H1 (cell line): ENCODE data around the gene EXOSC7. TPM values are rescaled to one million over a fixed set of nuclear protein-coding genes. Genes with fewer than 3 reads are reported as not detected.

Source experiments
- CTCF ChIA-PET: fragments of 300-600 bp; sonication (Branson Sonifier 250); formaldehyde crosslinking; loops from one replicate; lab custom pipeline; 2021; ENCODE audit not compliant: partially characterized antibody; lab: Charles Lee
- POLR2A ChIA-PET: fragments of 300-600 bp; sonication (Branson Sonifier 250); formaldehyde crosslinking; loops from one replicate; lab custom pipeline; 2021; ENCODE audit warnings: inconsistent platforms; ENCODE audit not compliant: partially characterized antibody; lab: Charles Lee
- DNase-seq, 2 experiments: peaks; one replicate each; pipeline versions ENCODE4 v3.0.0 to v3.0.0-alpha.2; 2010 to 2022; ENCODE audit warnings: low spot score in 2 of 2, low read depth in 1 of 2, mixed read lengths in 1 of 2
- FAIRE-seq: peaks from 2 replicates; lab custom pipeline; 2011; peaks lifted over from hg19 to GRCh38; lab: Jason Lieb, UNC
- H2AFZ ChIP-seq: 2 replicates; pipeline ENCODE4 v1.8.1; 2012; ENCODE audit warnings: low read length, inconsistent platforms
- H2AK5ac ChIP-seq: 2 replicates; pipeline ENCODE4 v1.6.1; 2013; ENCODE audit warnings: low read depth, low read length
- H2BK120ac ChIP-seq: replicated peaks from 2 replicates; pipeline ENCODE3; 2013; ENCODE audit warnings: low read depth, low read length, inconsistent platforms
- H2BK12ac ChIP-seq: 2 replicates; pipeline ENCODE4 v1.6.1; 2013; ENCODE audit warnings: low read depth, low read length
- H2BK15ac ChIP-seq: 2 replicates; pipeline ENCODE4 v1.6.1; 2013; ENCODE audit warnings: low read length
- H2BK20ac ChIP-seq: 2 replicates; pipeline ENCODE4 v1.6.1; 2013; ENCODE audit warnings: low read length
- H2BK5ac ChIP-seq: 2 replicates; pipeline ENCODE4 v1.6.1; 2013; ENCODE audit warnings: low read depth, low read length
- H3K14ac ChIP-seq: 2 replicates; pipeline ENCODE4 v1.6.1; 2013; ENCODE audit warnings: inconsistent platforms; ENCODE audit not compliant: insufficient read length
- H3K18ac ChIP-seq: 2 replicates; pipeline ENCODE4 v1.6.1; 2013; ENCODE audit warnings: low read length; ENCODE audit errors: extremely low read depth
- H3K23ac ChIP-seq: 2 replicates; pipeline ENCODE4 v1.6.1; 2013; ENCODE audit warnings: inconsistent platforms; ENCODE audit not compliant: insufficient read length
- H3K23me2 ChIP-seq: 2 replicates; pipeline ENCODE4 v1.6.1; 2013; ENCODE audit warnings: low read depth, low read length
- H3K27ac ChIP-seq: 2 replicates; pipeline ENCODE4 v1.6.1; 2011; ENCODE audit warnings: low read depth, low read length, inconsistent platforms
- H3K27me3 ChIP-seq, 4 experiments: replicated peaks in 1 of 4; 1 replicate in 1 of 4; 2 replicates in 3 of 4; pipeline versions ENCODE4 v1.6.1 to v1.8.1; 2011 to 2013; ENCODE audit warnings: low read length in 3 of 4, mild to moderate bottlenecking in 3 of 4, inconsistent platforms in 2 of 4, mixed read lengths in 2 of 4, moderate library complexity in 1 of 4; ENCODE audit not compliant: control insufficient read depth in 3 of 4, insufficient read depth in 3 of 4; ENCODE audit errors: extremely low read depth in 1 of 4
- H3K36me3 ChIP-seq, 4 experiments: 2 replicates each; pipeline versions ENCODE4 v1.6.1 to v1.8.1; 2011 to 2013; ENCODE audit warnings: mild to moderate bottlenecking in 4 of 4, low read length in 3 of 4, moderate library complexity in 2 of 4, control low read depth in 1 of 4, inconsistent platforms in 1 of 4; ENCODE audit not compliant: insufficient read depth in 4 of 4, control insufficient read depth in 2 of 4
- H3K4ac ChIP-seq: replicated peaks from 2 replicates; pipeline ENCODE3; 2013; ENCODE audit warnings: low read length, low read depth, mixed read lengths, inconsistent platforms; ENCODE audit not compliant: insufficient read length
- H3K4me1 ChIP-seq, 4 experiments: replicated peaks in 1 of 4; 1 replicate in 1 of 4; 2 replicates in 3 of 4; pipeline versions ENCODE4 v1.6.1 to v1.8.1; 2011 to 2013; ENCODE audit warnings: low read length in 3 of 4, inconsistent platforms in 2 of 4, mixed read lengths in 1 of 4; ENCODE audit not compliant: insufficient read depth in 4 of 4, control insufficient read depth in 3 of 4
- H3K4me2 ChIP-seq, 2 experiments: 2 replicates each; pipeline versions ENCODE4 v1.6.1 to v1.8.1; 2011 to 2013; ENCODE audit warnings: low read depth in 2 of 2, low read length in 2 of 2, control low read depth in 1 of 2, inconsistent platforms in 1 of 2, mild to moderate bottlenecking in 1 of 2; ENCODE audit not compliant: insufficient read depth in 1 of 2
- H3K4me3 ChIP-seq, 4 experiments: fragments of 200-600, 300-600 bp in 1 of 4; sonication (generic), shearing (Covaris generic), sonication (Bioruptor Twin) in 1 of 4; 2 replicates each; pipeline versions ENCODE4 v1.5.1 to v1.8.1; 2011 to 2016; ENCODE audit warnings: low read length in 4 of 4, low read depth in 3 of 4, control low read depth in 2 of 4, inconsistent platforms in 2 of 4, mild to moderate bottlenecking in 2 of 4, mixed read lengths in 1 of 4, moderate library complexity in 1 of 4; ENCODE audit not compliant: insufficient read depth in 2 of 4; ENCODE audit errors: extremely low read depth in 1 of 4
- H3K56ac ChIP-seq: replicated peaks from 2 replicates; pipeline ENCODE3; 2013; ENCODE audit warnings: low read depth, mild to moderate bottlenecking, mixed read lengths, low read length, inconsistent platforms; ENCODE audit not compliant: insufficient read length
- H3K79me1 ChIP-seq: 2 replicates; pipeline ENCODE4 v1.6.1; 2013; ENCODE audit warnings: low read depth, low read length, control low read depth
- H3K79me2 ChIP-seq, 2 experiments: 2 replicates each; pipeline versions ENCODE4 v1.6.1 to v1.8.1; 2012 to 2013; ENCODE audit warnings: low read length in 2 of 2, mild to moderate bottlenecking in 2 of 2, inconsistent platforms in 1 of 2; ENCODE audit not compliant: insufficient read depth in 2 of 2, control insufficient read depth in 1 of 2
- H3K9ac ChIP-seq, 4 experiments: replicated peaks in 1 of 4; 1 replicate in 1 of 4; 2 replicates in 3 of 4; pipeline versions ENCODE4 v1.6.1 to v1.8.1; 2011 to 2013; ENCODE audit warnings: low read depth in 3 of 4, low read length in 3 of 4, control low read depth in 2 of 4, mild to moderate bottlenecking in 2 of 4, moderate library complexity in 2 of 4, inconsistent platforms in 1 of 4; ENCODE audit errors: extremely low read depth in 1 of 4
- H3K9me3 ChIP-seq, 2 experiments: 2 replicates each; pipeline versions ENCODE4 v1.6.1 to v1.8.1; 2012 to 2013; ENCODE audit warnings: mild to moderate bottlenecking in 2 of 2, moderate library complexity in 2 of 2, control low read depth in 1 of 2, inconsistent platforms in 1 of 2, low read depth in 1 of 2, low read length in 1 of 2, mixed read lengths in 1 of 2; ENCODE audit not compliant: insufficient read depth in 2 of 2
- H4K20me1 ChIP-seq, 2 experiments: replicated peaks in 1 of 2; 2 replicates each; pipeline versions ENCODE3 to v1.8.1; 2011 to 2013; ENCODE audit warnings: inconsistent platforms in 2 of 2, low read length in 2 of 2, mild to moderate bottlenecking in 1 of 2; ENCODE audit not compliant: insufficient read depth in 2 of 2, control insufficient read depth in 1 of 2
- H4K5ac ChIP-seq: 2 replicates; pipeline ENCODE4 v1.6.1; 2013; ENCODE audit warnings: low read length, low read depth, mixed read lengths, inconsistent platforms; ENCODE audit not compliant: insufficient read length
- H4K8ac ChIP-seq: 2 replicates; pipeline ENCODE4 v1.8.0; 2013; ENCODE audit warnings: mild to moderate bottlenecking, moderate library complexity, low read length, inconsistent platforms; ENCODE audit not compliant: insufficient read depth; ENCODE audit errors: extremely low read depth
- H4K91ac ChIP-seq: replicated peaks from 2 replicates; pipeline ENCODE3; 2013; ENCODE audit warnings: low read length, mixed read lengths, inconsistent platforms; ENCODE audit not compliant: insufficient read length
- CHD1 ChIP-seq: IDR thresholded peaks from 2 replicates; pipeline ENCODE4 v1.6.1; 2012; ENCODE audit warnings: low read depth, low read length, improper control_type of control experiment
- E2F6 ChIP-seq: IDR thresholded peaks from 2 replicates; pipeline ENCODE4 v1.6.1; 2012; ENCODE audit warnings: inconsistent platforms
- EP300 ChIP-seq, 2 experiments: IDR thresholded peaks; 1 replicate in 1 of 2; 2 replicates in 1 of 2; pipeline ENCODE4 v1.6.1; 2011 to 2012; ENCODE audit warnings: low read depth in 2 of 2, low read length in 2 of 2, mild to moderate bottlenecking in 2 of 2, borderline replicate concordance in 1 of 2, inconsistent platforms in 1 of 2, moderate library complexity in 1 of 2
- EZH2 ChIP-seq: fragments of 200-600 bp; sonication (generic); IDR thresholded peaks from 2 replicates; pipeline ENCODE4 v1.7.1; 2012; ENCODE audit warnings: low read depth, mild to moderate bottlenecking, moderate library complexity, low read length, inconsistent platforms; ENCODE audit not compliant: severe bottlenecking
- FOSL1 ChIP-seq: IDR thresholded peaks from 2 replicates; pipeline ENCODE4 v1.6.1; 2011; ENCODE audit warnings: mild to moderate bottlenecking, low read depth, low read length, moderate library complexity; ENCODE audit not compliant: insufficient read depth
- KDM1A ChIP-seq: fragments of 200-600, 300-600 bp; sonication (generic); IDR thresholded peaks from 2 replicates; pipeline ENCODE4 v1.7.1; 2016; ENCODE audit warnings: mild to moderate bottlenecking, low read length, borderline replicate concordance
- KDM5A ChIP-seq: fragments of 200-600 bp; IDR thresholded peaks from 2 replicates; pipeline ENCODE4 v1.7.1; 2012; ENCODE audit warnings: mild to moderate bottlenecking, low read length, inconsistent platforms, mixed read lengths
- POU5F1 ChIP-seq: IDR thresholded peaks from 2 replicates; pipeline ENCODE4 v1.6.1; 2011; ENCODE audit warnings: low read depth, mild to moderate bottlenecking, low read length, moderate library complexity
- RAD21 ChIP-seq, 2 experiments: IDR thresholded peaks in 1 of 2; conservative IDR thresholded peaks in 1 of 2; 2 replicates each; pipeline ENCODE4 v1.6.1; 2011; ENCODE audit warnings: low read depth in 2 of 2, low read length in 2 of 2, improper control_type of control experiment in 1 of 2, inconsistent platforms in 1 of 2, mild to moderate bottlenecking in 1 of 2, moderate library complexity in 1 of 2
- SAP30 ChIP-seq: fragments of 300-600 bp; sonication (generic); IDR thresholded peaks from 2 replicates; pipeline ENCODE4 v1.7.1; 2012; ENCODE audit warnings: low read length, moderate library complexity, mild to moderate bottlenecking, inconsistent platforms; ENCODE audit not compliant: insufficient read depth, insufficient replicate concordance
- SP4 ChIP-seq: IDR thresholded peaks from 2 replicates; pipeline ENCODE4 v1.6.1; 2012; ENCODE audit warnings: low read length, inconsistent platforms
- SRF ChIP-seq: IDR thresholded peaks from 2 replicates; pipeline ENCODE4 v1.6.1; 2011; ENCODE audit warnings: mild to moderate bottlenecking, low read depth, low read length, moderate library complexity
- TCF12 ChIP-seq: IDR thresholded peaks from 2 replicates; pipeline ENCODE4 v1.6.1; 2011; ENCODE audit warnings: low read depth, mild to moderate bottlenecking, low read length
- whole genome bisulfite sequencing, 2 experiments: shearing (Covaris generic) in 1 of 2; methylation state at CpG; one replicate each; pipeline versions ENCODE4 v1.1.6 to v1.1.7; 2013 to 2015; ENCODE audit warnings: low lambda C conversion rate in 2 of 2, mixed read lengths in 2 of 2, inconsistent platforms in 1 of 2, low coverage in 1 of 2, missing lambda C conversion rate in 1 of 2; ENCODE audit not compliant: insufficient replicate concordance in 2 of 2, insufficient coverage in 1 of 2, insufficient read length in 1 of 2; ENCODE audit errors: extremely low coverage in 1 of 2, missing lambda C conversion rate in 1 of 2; 5-methylcytosine and 5-hydroxymethylcytosine counted together
- polyA plus RNA-seq, 7 experiments: library from polyadenylated mRNA; depleted of rRNA in 3 of 7; stranded (reverse) in 5 of 7; unstranded in 2 of 7; fragments of >200 nt in 5 of 7; fragments of 200-250 nt in 2 of 7; gene quantifications; 1 replicate in 5 of 7; 2 replicates in 1 of 7; 4 replicates in 1 of 7; pipeline versions ENCODE4 v1.2.1 to v1.2.3, GENCODE V29; 2011 to 2013; ENCODE audit warnings: missing spikeins in 2 of 7, mixed read lengths in 2 of 7
- total RNA-seq: library from RNA; stranded (reverse); fragmentation: NEBNext Ultra II Directional; extraction: Animal tissue kit (Norgen Biotek cat#: 25700); gene quantifications from 2 replicates; pipeline ENCODE4 v1.2.1, GENCODE V29; 2021

The EXOSC7 gene
- total and polyA plus RNA-seq, 2 of the 8 experiments (the other 6 are each of a cell fraction or from before 2014, with no cell fraction given): 92.7 to 94.5 TPM

- ChIA-PET POLR2A (no interaction called here), CTCF (interaction anchor here (0.6 to 1.3 kb wide), 2 partner anchors 13 to 946 kb away, joined by 3 read pairs; no protein-coding TSS in a partner anchor)
- Histone ChIP-seq H4K8ac (no peak overlapping the region), H2BK12ac (no peak overlapping the region), H3K14ac (no peak overlapping the region), H3K4me2 (no peak overlapping the region), H2BK20ac (no peak overlapping the region), H3K27me3 (no peaks in the 10 kb centered on the region), H3K23me2 (no peaks in the 10 kb centered on the region), H3K23ac (no peak overlapping the region), H3K79me1 (no peaks in the 10 kb centered on the region), H3K4me3 (no peak overlapping the region), H4K5ac (no peak overlapping the region), H3K27ac (no peak overlapping the region), H3K4me1 (no peaks in the 10 kb centered on the region), H3K9ac (no peak overlapping the region), H3K36me3 (peaks cover 13 to 68% (median 57%) of the 10 kb centered on the region in 4 experiments), H4K91ac (no peak overlapping the region), H2BK5ac (no peak overlapping the region), H3K79me2 (no peaks in the 10 kb centered on the region), H3K4ac (no peak overlapping the region), H3K18ac (no peak overlapping the region), H2BK15ac (no peak overlapping the region), H3K9me3 (peaks cover 4 to 11% of the 10 kb centered on the region in 2 experiments; a peak in 3 of 4 replicates), H2BK120ac (no peak overlapping the region), H2AK5ac (no peak overlapping the region), H4K20me1 (peaks cover 0 to 4% of the 10 kb centered on the region in 2 experiments), H3K56ac (no peak overlapping the region), H2AFZ (no peak overlapping the region)
- FAIRE-seq (no peak), DNase-seq (no peak)
- 87% methylated on average over 8 of the region's 8 CpGs; no CpG with 5 or more reads in 1 of the 2 experiments for WGBS, 2 experiments
- TF ChIP-seq KDM1A (no peak), TCF12 (no peak), SRF (no peak), SAP30 (no peak), FOSL1 (no peak), RAD21 (IDR thresholded peaks at IDR 0.05 in 1 of 2, conservative IDR thresholded peaks at IDR 0.05 in 1 of 2; ENCODE audit: low read depth in 2 of 2, low read length in 2 of 2) (no peak), KDM5A (no peak), E2F6 (no peak), CHD1 (no peak), EP300 (IDR thresholded peaks at IDR 0.05; ENCODE audit: borderline replicate concordance in 1 of 2, low read depth in 2 of 2, low read length in 2 of 2) (no peak), EZH2 (no peak), SP4 (no peak), POU5F1 (no peak)
Observed at GRCh38 chr3:45007091-45007490, 31.0 kb downstream of the EXOSC7 start.
